Measurements from ENCODE around the gene MTA2.

The MTA2 gene

GRCh38 chr11:62648185-62648966 lies 46.7 kb upstream of the MTA2 start:
- TF ChIP-seq ZC3H10 (CRISPR knock-in tag; IDR thresholded peaks at IDR 0.05), result no peak
- TF ChIP-seq PPARA (CRISPR knock-in tag; IDR thresholded peaks at IDR 0.05; ENCODE audit: borderline replicate concordance), result no peak
- TF ChIP-seq ZNF565 (CRISPR knock-in tag; conservative IDR thresholded peaks at IDR 0.05; ENCODE audit: low read depth), result no peak
- TF ChIP-seq, protein P1, sequence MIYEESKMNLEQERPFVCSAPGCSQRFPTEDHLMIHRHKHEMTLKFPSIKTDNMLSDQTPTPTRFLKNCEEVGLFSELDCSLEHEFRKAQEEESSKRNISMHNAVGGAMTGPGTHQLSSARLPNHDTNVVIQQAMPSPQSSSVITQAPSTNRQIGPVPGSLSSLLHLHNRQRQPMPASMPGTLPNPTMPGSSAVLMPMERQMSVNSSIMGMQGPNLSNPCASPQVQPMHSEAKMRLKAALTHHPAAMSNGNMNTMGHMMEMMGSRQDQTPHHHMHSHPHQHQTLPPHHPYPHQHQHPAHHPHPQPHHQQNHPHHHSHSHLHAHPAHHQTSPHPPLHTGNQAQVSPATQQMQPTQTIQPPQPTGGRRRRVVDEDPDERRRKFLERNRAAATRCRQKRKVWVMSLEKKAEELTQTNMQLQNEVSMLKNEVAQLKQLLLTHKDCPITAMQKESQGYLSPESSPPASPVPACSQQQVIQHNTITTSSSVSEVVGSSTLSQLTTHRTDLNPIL (CRISPR knock-in tag; IDR thresholded peaks at IDR 0.05; ENCODE audit: low read depth), result no peak
- no peak for TF ChIP-seq OSR1 (CRISPR knock-in tag; IDR thresholded peaks at IDR 0.05)
- no peak for TF ChIP-seq ISL1 (CRISPR knock-in tag; IDR thresholded peaks at IDR 0.05)
- no peak for TF ChIP-seq TCF4 (CRISPR knock-in tag; IDR thresholded peaks at IDR 0.05; ENCODE audit: borderline replicate concordance)
- TF ChIP-seq ZNF70 (CRISPR knock-in tag; IDR thresholded peaks at IDR 0.05), result no peak
- TF ChIP-seq ZFP30 (CRISPR knock-in tag; IDR thresholded peaks at IDR 0.05), result no peak
- TF ChIP-seq ARNTL (CRISPR knock-in tag; IDR thresholded peaks at IDR 0.05; ENCODE audit: borderline replicate concordance, low read depth), result no peak
- no peak for ATAC-seq

DNA sequence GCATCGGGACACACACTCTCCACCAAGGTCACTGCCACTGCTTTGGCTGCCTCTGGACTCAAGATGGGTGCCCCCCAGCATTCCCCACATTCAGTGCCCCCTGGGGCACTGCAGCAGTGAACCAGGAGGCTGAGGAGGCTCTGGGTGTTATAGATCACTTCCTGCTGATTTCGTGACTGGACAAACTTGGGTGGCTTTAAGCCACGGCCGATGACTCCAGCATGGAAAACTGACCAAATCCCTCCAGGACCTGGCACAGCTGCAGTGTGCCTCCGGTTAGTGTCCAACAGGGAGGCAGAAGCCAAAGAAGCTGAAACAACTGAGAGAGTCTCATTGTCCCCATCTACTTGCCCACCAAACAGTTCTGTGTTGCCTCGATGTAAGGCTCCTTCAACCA lies 45.9 kb upstream of the MTA2 start:
- TF ChIP-seq TSHZ2 (CRISPR knock-in tag; IDR thresholded peaks at IDR 0.05) (no peak), ZNF70 (CRISPR knock-in tag; IDR thresholded peaks at IDR 0.05) (no peak), ESRRG (CRISPR knock-in tag; IDR thresholded peaks at IDR 0.05) (no peak), RARB (CRISPR knock-in tag; IDR thresholded peaks at IDR 0.05) (no peak), ZFP3 (CRISPR knock-in tag; IDR thresholded peaks at IDR 0.05) (no peak), BACH2 (CRISPR knock-in tag; IDR thresholded peaks at IDR 0.05; ENCODE audit: borderline replicate concordance) (no peak), ZNF8 (CRISPR knock-in tag; IDR thresholded peaks at IDR 0.05) (no peak), SNAI2 (CRISPR knock-in tag; IDR thresholded peaks at IDR 0.05) (no peak), CSDC2 (CRISPR knock-in tag; IDR thresholded peaks at IDR 0.05) (no peak), ZFP30 (CRISPR knock-in tag; IDR thresholded peaks at IDR 0.05) (no peak), ZNF565 (CRISPR knock-in tag; conservative IDR thresholded peaks at IDR 0.05; ENCODE audit: low read depth) (no peak), OSR1 (CRISPR knock-in tag; IDR thresholded peaks at IDR 0.05) (no peak), GLIS3 (CRISPR knock-in tag; IDR thresholded peaks at IDR 0.05) (no peak), PPARA (CRISPR knock-in tag; IDR thresholded peaks at IDR 0.05; ENCODE audit: borderline replicate concordance) (no peak), TOX (CRISPR knock-in tag; IDR thresholded peaks at IDR 0.05; ENCODE audit: borderline replicate concordance) (no peak), ZC3H10 (CRISPR knock-in tag; IDR thresholded peaks at IDR 0.05) (no peak), ARNTL (CRISPR knock-in tag; IDR thresholded peaks at IDR 0.05; ENCODE audit: borderline replicate concordance, low read depth) (no peak), TCF4 (CRISPR knock-in tag; IDR thresholded peaks at IDR 0.05; ENCODE audit: borderline replicate concordance) (no peak)
- TF ChIP-seq, protein P2, sequence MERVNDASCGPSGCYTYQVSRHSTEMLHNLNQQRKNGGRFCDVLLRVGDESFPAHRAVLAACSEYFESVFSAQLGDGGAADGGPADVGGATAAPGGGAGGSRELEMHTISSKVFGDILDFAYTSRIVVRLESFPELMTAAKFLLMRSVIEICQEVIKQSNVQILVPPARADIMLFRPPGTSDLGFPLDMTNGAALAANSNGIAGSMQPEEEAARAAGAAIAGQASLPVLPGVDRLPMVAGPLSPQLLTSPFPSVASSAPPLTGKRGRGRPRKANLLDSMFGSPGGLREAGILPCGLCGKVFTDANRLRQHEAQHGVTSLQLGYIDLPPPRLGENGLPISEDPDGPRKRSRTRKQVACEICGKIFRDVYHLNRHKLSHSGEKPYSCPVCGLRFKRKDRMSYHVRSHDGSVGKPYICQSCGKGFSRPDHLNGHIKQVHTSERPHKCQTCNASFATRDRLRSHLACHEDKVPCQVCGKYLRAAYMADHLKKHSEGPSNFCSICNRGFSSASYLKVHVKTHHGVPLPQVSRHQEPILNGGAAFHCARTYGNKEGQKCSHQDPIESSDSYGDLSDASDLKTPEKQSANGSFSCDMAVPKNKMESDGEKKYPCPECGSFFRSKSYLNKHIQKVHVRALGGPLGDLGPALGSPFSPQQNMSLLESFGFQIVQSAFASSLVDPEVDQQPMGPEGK (CRISPR knock-in tag; IDR thresholded peaks at IDR 0.05; ENCODE audit: borderline replicate concordance), result no peak
- TF ChIP-seq, protein P1 (CRISPR knock-in tag; IDR thresholded peaks at IDR 0.05; ENCODE audit: low read depth), result no peak
- no peak for ATAC-seq

DNA sequence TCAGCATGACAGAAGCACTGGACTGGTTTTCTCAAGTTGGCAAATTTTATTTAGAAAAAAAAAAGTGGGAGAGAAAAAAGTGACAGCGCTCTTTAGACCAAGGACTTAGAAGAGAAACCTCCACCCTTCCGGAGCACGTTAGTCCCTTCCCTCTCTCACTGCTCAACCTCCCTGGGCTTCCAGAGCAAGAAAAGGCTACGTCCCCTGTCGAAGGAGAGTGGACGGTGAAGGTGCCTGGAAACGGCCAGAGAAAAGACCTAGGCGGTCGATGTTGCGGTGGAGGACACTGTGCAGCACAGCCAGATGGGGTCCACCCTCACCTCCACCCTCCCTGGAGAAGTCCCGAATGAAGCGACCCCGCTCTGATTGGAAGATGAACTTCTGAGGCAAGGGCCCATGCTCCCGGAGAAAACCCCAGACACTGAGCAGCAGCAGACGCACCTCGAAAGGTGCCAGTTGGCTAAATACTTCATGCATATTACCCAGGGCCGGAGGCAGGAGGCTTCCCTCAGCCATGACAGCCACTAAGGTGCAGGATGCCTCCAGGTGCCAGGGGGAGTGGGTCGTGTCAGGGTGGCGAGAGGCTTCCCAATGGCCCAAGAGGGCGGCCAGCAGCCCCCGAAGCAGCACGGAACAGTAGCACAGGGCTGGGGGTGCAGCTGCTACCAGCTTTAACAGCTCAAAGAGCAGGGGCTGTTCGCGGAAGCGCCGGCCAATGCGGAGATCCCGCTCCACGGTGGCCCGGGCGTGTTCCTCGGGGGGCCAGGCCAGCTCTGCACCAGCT lies 45.4 kb upstream of the MTA2 start:
- TF ChIP-seq ZNF565 (CRISPR knock-in tag; conservative IDR thresholded peaks at IDR 0.05; ENCODE audit: low read depth), result no peak
- no peak for TF ChIP-seq TSHZ2 (CRISPR knock-in tag; IDR thresholded peaks at IDR 0.05)
- TF ChIP-seq ZFP30 (CRISPR knock-in tag; IDR thresholded peaks at IDR 0.05), result no peak
- ATAC-seq, result peak; percentile 9

All from SK-N-SH treated with all-trans-retinoic acid at 6 μM for 48 hours (cell line).